Heart left ventricle (tissue), 13 donors: Measurements from ENCODE around the gene PRSS37.

ENCODE experiments used
- CTCF ChIP-seq, 12 donors: fragments of 200-600 bp; sonication (generic) in 4 of 12; IDR thresholded peaks; one replicate each; pipeline versions ENCODE4 v1.5.0 to v1.8.0; 2018 to 2022; ENCODE audit warnings: antibody characterized with exemption in 12 of 12, mild to moderate bottlenecking in 5 of 12
- POLR2A ChIP-seq, 2 donors: fragments of 450-650 bp; IDR thresholded peaks; one replicate each; pipeline ENCODE4 v1.6.1; 2017; ENCODE audit warnings: antibody characterized with exemption in 2 of 2, mild to moderate bottlenecking in 2 of 2, moderate library complexity in 2 of 2
- donor health status: ischemic (EF 13 %, LVEDD 7.1; RV severe dilation, severe dysfunction).
- donor health status: DM: no; HTN: yes; CAD: no.
- donor health status: DM: no; HTN: no; CAD: no.
- donor health status: ischemic (EF 25% LVEDD 6.9; RV normal size, moderate dysfunction).
- donor health status: ischemic (EF 25% LVEDD 5.7; RV mildly dilated, moderate dysfunction).
- donor health status: ischemic (EF 35%, LVEDD 5.7; RV mildly dilated, moderate dysfunction).
- donor health status: nonischemic (EF 11% LVEDD 7.7; RV severe dilation, severe dysfunction).
- donor health status: DM: yes; HTN: yes; CAD: no.
- donor health status: PGD.
- donor health status: ischemic (EF 29% LVEDD 5.4; RV normal size, mild dysfunction).
- donor health status: nonischemic (EF 23%, LVEDD 6.1; RV moderate dilation, normal function).

GRCh38 chr7:141789917-141790316 is 51.4 kb downstream of the PRSS37 start, which contains the start of gene TAS2R5:
- TF ChIP-seq CTCF (IDR thresholded peaks at IDR 0.05): no peak
- TF ChIP-seq POLR2A (IDR thresholded peaks at IDR 0.05): no peak
